Stimulated activated CD8-positive, alpha-beta memory T cell treated with anti-CD3 and anti-CD28 coated beads, Interleukin-7, amount 100 ng/mL, for 1 hour (primary cell): ENCODE results near the gene CBLN4.

Source experiments
- DNase-seq, 2 donors: peaks; one replicate each; pipeline ENCODE4 v3.0.0-alpha.2; 2020; ENCODE audit warnings: low read depth in 2 of 2

Gene CBLN4

DNA sequence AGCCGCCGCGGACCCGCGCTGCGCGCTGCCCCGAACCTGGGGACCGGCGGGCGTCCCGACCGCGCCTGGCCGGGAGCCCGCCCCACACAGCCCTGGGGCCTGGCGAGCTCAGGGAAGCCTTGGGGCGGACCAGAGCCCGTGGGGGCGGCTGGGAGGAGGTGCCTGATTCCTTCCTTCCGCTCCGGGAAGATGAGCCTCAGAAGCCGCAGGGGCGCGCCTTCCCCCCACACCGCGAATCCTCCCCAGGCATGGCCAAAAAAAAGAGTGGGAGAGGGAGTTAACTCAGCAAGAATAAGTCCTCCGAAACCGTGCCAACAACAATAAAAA lies at the start of gene CBLN4:
CBLN4 (minus strand) TSS at position 131 of the 327 bp plus-strand sequence. CDS start 1,348 bp downstream, outside the sequence.
- DNase-seq: no peak

DNA sequence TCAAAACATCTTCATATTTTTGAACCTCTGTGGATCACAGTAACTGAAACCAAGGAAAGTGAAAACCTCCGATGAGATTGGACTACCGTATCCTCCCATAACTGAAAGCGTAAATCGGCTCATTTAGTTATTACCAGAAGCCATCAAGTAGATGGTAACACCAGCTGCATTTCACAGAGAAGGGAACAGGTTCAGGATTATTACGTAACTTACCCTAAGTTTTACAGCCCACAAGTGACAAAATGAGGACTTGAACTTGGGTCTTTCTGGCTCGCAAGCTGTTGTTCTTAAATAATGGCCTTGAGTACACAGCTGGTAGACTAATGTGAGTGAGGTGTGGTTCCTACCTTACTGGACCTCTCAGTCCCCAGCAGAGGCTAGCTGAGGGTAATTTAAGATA lies 37.9 kb upstream of the CBLN4 start:
- no peak for DNase-seq

DNA sequence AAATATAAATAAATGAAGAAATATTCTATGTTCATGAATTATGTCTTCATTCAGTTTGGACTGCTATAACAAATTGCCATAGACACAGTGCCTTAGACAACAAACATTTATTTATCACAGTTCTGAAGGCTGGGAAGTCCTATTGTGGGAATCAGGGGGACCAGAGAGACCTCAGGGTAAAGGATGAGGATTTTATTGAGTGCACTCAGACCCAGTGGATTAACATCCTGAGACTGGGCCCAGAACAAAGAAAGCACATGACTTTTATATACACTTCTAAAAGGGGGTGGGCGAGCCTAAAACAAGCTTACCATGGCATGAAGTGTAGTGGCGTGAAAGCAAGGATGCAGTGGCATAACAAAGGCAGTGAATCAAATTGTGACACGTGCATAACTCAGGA lies 26.9 kb upstream of the CBLN4 start:
- no peak for DNase-seq

DNA sequence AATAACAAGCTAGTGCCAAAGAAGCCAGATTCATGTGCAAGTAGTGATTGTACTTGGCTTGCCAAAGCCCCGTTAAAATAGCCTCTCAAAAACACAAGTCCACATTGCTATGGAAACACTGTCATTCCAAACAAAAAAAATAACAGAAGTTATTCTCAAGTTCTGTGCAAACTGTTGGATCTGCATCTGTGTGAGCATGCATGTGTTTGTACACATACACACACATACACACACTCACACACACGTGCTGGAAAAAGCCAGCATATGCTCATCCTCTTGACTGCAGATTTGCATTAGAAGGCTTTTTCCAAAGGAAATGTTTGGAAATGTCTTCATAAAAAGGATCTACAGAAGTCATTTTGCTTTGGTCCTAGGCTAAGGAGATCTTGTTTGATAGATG lies 13.4 kb upstream of the CBLN4 start:
- no peak for DNase-seq

DNA sequence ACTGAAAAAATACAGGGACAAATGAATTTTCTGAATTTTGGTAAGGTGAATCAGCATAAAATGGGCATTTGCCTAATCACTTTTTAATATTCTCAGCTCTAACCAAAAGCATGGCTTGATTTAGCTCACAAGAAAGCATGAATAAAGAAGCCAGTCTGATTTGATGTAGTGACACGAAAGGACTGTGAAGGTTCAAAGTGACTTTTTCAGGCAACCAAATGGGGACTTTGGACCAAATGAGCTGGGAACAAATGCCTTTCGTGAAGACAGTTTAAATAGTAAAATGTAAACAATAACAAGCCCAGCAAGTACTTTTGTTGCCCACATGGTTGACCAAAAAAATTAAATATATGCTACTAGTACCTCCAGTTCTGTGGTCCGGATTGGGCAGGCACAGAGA lies 12.9 kb upstream of the CBLN4 start:
- DNase-seq: no peak

DNA sequence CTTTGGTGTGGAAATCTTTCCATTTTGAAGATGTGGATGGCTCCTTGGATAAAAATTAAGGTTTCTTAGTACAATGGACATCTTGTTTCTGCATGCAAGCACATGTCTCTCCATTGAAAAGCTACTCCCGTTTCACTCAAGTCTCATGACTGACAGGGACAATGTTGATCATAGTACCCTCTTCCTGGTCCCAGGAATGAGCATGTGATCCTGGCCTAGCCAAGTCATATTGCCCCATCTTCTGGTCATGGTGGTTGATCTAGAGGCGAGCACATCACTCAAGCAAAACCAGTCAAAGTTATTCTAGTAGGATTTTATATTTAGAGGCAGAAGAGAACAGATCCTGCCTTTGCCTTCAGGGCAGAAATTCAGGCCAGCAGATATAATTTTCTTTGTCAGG lies 12.2 kb upstream of the CBLN4 start:
- DNase-seq: no peak

DNA sequence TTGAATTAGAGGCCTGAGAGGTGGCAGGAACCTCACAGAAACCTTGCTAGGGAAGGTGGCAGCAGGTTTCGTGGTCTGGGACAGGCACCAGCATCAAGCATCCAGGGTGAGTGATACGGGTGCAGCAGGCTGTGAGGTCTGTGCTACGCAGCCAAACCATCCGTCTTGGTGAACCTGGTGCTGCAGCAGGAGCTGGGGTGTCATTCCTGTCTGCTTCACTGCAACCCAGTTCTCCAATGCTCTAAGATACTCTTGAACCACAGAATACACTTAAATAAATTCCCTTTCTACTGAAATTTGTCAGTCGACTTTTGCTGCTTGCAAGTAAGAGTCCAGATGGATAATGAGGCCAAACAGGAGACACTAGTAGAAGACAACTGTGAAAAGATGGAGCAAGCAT lies 9.7 kb upstream of the CBLN4 start:
- DNase-seq: no peak

DNA sequence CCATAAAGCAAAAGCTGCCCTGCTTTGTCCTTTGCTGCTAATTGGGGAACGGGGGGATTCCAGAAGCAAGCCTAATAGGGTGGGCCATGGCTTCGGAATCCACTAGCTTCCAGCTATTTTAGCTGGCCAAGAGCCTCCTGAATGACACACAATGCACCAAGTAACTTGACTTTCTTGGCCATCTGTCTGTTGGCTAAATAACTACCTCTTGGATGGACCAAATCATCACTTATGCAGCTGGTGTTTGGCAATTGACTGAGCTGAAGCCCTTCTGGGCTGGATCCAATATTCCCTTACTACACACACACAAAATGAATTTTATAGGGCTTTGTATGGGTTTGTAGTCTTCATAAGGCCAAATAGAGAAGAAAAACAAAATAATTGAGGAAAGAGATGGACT lies 8.8 kb upstream of the CBLN4 start:
- DNase-seq: no peak

DNA sequence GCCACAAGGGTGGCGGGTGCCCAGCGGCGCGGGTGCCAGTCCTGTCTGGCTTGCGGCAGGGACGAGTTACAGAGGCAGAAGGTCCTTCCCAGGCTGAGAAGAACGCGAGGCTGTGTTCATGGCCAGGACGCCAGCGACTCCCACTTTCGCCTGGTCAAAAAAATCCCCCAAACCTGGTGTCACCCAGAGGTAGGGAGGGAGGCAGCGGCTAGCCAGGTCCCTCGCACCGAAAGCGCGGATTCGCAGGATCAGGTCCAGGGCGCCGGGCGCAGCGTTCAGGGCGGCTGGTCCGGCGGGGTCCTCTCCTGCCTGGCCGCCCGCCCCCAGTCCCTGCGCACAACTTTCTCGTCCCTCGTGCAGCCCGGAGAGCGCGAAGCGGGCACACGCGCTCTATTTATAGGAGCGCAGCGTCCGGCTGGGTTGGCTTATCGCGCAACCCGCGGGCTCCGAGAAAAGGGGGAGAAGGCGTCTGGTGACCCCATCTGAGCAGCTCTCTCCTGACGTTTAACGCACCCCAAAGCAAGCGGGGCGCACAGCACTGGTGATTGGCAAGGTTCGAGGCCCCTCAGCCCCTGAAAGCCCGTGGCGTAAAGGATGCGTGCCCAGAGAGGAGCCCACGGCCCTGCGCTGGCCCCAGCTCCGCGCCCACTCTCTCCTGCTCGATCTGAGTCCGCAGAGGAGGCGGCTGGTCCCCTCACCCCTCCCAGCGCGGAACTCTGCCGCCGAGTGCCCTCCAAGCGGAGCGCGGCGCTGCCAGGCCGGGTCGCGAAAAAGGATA lies 519 bp downstream of the CBLN4 start:
- no peak for DNase-seq

DNA sequence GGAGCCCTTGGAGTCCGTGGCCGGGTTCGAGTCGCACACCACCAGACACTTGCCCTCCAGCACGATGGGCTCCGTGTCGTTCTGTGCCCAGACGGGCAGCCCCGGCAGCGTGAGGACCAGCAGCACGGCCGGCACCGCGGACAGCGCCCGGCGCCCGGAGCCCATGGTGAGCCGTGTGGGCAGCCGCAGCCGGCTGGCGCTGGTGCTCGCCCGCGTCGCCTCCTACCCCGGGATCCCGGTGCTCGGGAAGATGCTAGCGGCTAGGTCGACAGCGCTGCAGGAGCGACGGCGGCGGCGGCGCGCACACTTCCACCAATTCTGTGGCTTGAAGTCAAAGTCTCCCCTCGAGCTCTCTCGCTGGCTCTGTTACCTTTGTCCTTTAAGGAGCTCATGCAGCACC lies 1.3 kb downstream of the CBLN4 start:
- DNase-seq: no peak

DNA sequence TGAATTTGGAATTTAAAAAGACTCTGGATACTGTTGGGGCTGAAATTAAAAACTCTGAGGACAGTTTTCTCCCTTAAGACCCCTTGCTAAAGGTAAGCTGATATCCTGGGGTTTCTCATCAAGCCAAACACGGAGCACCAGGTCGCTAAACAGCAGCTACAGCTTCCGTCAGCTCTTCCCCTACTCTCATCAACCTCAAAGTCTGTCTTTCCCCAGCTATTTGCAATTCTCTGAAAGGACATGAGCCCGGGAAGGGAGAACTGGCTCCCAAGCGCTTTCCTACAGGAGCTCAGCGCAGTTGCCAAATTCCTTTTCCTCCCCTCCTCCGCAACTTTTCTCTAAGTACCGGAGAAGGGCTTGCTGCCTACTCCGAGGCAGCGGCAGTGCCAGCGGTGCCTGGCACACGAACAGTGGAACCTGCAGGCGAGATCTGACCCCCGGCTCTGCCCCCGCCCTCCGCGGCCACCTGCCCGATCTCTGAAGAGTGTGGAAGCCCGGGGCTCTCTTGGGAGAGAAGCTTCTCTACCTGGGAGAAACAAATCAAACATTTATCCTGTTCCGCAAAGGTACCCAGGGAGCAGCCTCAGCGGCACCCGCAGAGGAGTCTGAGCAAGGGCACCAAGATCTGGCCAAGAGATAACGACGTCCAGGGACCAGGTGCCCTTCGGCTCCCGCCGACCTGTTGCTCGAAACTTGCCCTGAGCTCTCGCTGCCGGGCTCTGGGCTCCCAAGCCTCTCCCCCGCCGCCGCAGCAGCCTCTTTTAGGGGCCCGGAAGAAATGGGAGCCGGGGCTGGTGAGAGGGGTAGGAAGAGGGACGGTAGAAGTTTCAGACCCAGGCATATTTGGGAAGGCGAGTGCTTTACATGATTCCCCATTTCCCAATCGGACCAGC lies 2.2 kb downstream of the CBLN4 start:
- no peak for DNase-seq

DNA sequence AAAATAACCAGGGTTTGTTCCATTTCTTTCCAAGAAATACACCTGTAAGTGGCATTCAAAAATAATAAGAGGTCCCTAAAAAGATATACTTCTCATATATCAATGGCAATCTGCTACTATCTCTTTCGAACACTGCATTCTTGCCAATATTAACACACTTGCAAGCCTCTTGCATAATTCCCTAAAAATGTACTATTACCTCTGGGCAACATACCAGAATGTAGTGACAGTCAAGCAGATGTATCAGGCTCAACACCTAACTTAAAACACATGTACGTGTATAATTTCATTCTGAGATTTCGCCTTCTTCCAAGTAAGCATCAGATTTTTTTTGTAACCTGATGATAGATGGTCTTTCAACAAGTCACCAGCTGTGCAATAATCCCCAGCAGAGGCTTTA lies 3.4 kb downstream of the CBLN4 start:
- DNase-seq: no peak

DNA sequence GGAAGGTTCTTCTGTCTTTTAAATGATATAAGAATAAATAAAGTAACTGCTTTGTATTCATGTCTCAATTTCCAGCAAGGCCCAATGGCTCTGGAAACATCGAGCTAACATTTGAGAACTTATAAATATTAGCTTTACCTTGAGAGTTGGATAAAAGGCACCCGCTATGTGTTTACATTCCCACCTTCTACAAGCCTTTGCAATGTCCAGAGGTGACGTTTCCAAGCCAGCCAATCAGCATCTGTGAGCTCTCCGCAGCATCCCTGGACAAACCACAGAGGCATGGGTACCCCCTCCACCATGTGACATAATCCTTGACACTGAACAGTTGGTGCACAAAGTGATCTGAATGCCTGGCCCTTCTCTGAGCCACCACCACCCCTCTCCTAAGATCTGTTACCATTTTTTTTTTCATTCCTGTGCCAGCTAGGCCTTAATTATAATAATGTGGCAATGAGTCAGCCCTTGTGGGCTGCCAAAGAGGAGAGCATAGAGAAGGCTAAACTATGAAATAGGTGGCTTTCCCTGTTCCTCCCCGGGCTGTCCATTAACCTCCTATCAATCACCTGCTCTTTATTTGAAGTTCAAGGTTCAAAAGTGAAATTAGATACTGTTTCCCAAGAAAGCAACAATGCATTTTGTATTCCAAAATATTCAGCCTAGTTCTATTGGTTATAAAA lies 4.1 kb downstream of the CBLN4 start:
- no peak for DNase-seq

DNA sequence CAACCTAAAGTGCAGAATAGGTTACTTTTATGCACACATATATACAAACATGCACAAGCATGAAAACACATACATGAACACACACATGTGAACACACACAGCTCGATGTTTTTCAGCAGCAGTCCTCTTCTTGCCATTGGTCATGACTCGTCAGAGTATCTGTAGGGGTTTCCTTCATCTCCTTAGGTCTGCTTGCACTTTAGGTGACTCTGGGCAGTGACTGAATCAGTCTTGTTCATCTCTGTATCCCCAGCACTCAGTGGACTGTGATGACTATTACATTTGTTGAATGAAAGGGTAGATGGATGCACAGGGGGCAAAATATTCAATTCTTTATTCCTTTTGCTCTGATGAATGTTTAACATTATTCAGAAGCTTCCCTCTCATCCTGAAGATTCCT lies 26.8 kb downstream of the CBLN4 start:
- no peak for DNase-seq

DNA sequence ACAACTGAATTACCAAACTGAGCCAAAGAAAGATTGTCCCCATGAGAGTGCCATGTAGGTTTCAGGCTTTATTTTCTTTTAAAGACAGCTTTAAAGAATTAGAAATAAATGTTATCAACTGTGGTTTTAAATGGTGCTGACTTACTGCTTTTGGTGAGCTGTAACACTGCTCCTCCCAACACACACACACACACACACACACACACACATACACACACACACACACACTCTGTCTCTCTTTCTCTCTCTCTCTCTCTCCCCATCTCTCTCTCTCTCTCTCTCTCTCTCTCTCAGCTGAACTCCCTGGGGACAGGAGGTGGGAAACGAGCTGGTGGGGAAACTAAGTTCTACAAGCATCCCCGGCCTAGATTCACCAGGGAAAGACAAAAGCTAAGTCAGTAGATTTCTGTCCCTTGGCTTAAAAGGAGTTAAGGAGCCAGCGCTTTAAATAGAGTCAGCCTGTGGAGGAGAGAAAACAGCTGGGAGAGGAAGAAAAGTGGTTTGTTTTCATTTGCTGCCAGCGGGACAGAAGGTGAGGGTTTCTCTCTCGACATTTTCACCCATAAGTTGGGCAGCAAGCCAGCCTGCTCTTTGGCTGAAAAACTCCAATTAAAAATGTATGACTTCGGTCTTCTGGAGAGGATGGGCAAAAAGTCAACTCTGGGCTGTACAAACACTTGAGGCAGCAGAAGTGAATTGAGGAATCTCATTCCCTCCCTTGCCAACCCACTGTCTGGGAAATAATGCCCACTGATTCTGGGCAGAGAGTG lies 27.4 kb downstream of the CBLN4 start:
- DNase-seq: no peak

DNA sequence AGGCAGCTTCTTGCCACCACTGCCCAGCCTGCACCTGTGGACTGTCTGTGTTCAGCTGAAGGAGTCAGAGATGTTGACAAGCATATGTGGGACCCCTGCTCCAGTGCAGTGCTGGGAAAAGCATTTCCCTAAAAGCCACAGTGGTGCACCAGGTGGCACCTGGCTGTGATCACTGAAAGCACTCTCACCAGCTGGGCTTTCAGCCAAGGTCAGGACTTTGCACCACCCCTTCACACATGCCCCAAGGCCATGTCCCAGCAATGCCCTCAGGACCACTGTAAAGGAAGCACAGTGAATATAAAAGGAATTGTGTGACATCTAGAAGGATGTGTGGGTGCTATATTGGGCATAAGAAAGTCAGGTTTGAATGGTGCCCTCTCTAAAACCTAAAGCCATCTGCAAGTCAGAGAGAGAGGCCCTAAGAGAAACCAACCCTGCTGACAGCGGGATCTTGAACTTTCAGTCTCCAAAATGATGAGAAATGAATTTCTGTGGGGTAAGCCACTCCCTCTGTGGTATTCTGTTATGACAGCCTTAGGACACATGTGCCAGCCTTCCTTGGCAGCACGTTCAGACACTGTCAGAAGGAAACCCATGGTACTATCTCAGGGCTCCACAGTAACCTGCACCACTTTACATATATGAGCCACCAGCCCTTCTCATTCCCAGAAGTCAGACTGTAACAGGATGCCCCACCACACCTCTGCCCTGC lies 30.7 kb downstream of the CBLN4 start:
- no peak for DNase-seq

DNA sequence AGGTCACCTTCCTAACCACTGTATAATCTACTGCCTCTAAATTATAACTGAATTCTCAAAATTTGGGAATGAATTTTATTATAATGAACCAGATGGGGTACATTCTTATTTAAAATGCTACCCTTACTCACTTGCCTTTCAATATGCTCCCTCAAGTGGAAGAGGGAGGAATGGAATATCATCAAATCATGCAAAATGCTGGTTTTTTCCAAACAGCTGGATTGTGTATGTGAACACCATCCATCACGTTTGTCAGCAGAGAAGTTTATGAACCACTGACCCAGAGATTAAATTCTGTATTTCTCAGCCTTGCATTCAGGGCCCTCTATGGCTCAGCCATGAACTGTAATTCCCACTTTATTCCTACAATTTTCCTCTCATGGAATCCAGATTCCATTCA lies 40.5 kb downstream of the CBLN4 start:
- no peak for DNase-seq

DNA sequence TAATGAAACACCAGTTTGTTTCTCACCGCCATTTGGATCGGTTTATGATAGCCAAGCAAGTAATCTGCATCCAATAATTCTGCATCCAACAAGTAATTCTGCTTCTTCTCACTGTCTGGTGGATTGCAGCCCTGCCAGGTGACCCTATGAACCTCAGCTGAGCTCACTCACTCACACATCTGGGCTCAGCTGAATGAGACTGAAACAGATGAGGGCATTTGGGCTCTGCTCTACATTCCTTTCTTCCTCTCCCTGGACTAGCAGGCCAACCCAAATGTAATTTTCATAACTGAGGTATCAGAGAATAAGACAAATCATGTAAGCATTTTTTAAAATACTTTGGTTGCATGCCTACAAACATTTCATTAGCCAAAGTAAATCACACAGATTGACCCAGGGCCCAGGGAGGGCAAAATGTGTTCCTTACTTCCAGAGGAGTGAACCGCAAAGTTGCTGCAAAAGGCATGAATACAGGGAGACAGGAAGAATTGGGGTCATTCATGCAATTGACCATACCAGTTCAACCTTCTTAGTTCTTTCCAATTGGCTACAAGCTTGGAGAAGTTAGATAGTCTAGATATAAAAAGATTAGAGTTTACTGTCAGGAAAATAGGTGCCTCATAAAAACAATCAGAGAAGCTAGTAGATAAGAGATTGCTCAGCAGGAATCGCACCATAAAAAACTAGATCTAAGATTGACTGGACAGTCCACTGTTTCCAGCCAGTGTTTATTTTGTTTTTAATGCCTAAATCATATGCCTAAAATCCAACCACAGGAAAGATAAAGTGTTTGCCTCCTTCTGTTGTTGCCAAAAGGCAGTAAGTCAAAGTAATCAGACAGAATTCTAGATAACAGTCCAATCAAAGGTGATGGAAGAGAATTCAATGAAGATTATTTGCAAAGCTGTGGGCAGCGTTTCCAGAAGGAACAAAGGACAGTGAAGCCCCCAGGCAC lies 43.7 kb downstream of the CBLN4 start:
- DNase-seq: no peak

DNA sequence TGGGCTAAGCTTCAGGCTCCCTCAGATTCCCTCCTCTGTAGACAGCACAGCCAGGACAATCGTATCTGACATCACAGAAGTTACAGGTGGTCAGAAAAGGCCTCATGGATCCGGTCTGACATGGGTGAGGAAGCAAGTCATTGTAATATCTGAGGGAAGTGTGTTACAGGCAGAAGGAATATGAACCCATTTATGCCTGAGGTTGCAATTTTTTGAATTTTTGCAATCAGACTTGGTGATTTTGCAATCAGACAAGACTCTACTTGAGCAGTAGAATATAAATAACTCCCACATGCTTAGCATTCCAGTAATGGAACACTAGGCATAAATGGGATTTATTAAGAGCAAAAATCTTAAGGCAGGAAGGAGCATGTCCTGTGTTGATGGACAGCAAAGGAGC lies 52.1 kb downstream of the CBLN4 start:
- DNase-seq: no peak

DNA sequence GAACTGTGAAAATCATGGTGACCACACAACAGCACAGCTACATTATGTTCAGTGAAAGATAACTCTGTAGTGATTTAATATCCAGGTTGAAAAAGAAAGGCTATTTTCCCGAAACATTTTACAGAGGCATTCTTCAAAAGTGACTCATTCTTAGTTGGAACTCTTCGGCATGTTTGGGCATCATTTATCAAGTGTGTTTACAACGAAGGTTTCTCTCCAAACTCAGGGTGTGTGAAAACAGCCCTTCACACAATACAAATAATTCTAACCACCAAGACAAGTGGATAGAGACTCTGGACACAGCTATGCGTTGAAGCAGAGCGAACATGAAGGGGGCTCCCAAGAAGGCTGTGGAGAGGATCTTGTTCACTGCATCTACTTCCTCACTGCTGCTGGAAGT lies 57.6 kb downstream of the CBLN4 start:
- DNase-seq: no peak
